PC-9 (cell line): ENCODE data around the gene CCR3. TPM values are rescaled to one million over a fixed set of nuclear protein-coding genes. Genes with fewer than 3 reads are reported as not detected.
A peak's percentile ranks its signal among the peaks of the same experiment; 100 is the strongest.

Experiments
- BruUV-seq: library from RNA; stranded (reverse); fragments of 400-500 nt; replicated peaks from 2 replicates; lab custom pipeline; 2021; lab: Mats Ljungman, UMichigan
- CTCF ChIA-PET: fragments of 300-600 bp; sonication (Branson Sonifier 250); formaldehyde crosslinking; loops from one replicate; lab custom pipeline; 2022; ENCODE audit warnings: antibody characterized with exemption; lab: Charles Lee
- POLR2A ChIA-PET: fragments of 300-600 bp; sonication (Branson Sonifier 250); formaldehyde crosslinking; loops from one replicate; lab custom pipeline; 2022; ENCODE audit warnings: antibody characterized with exemption; ENCODE audit not compliant: unreplicated experiment; lab: Charles Lee
- DNase-seq, 2 experiments: peaks; one replicate each; pipeline versions ENCODE4 v3.0.0 to v3.0.0-alpha.2; 2015 to 2022; ENCODE audit warnings: mixed read lengths in 1 of 2
- H2AFZ ChIP-seq: fragments of 200-600 bp; sonication (generic); 2 replicates; pipeline ENCODE4 v1.8.1; 2017; ENCODE audit warnings: antibody characterized with exemption
- H3F3A ChIP-seq: fragments of 200-600 bp; sonication (generic); 2 replicates; pipeline ENCODE4 v1.8.1; 2017; ENCODE audit warnings: antibody characterized with exemption, mild to moderate bottlenecking, low read depth; ENCODE audit not compliant: insufficient read depth
- H3K27ac ChIP-seq: fragments of 200-600 bp; sonication (generic); 2 replicates; pipeline ENCODE4 v1.6.1; 2016; ENCODE audit warnings: mixed run types
- H3K27me3 ChIP-seq: fragments of 200-600 bp; sonication (generic); 2 replicates; pipeline ENCODE4 v1.6.1; 2016; ENCODE audit warnings: low read depth, mixed run types; ENCODE audit not compliant: insufficient read depth
- H3K36me3 ChIP-seq: fragments of 200-600 bp; sonication (generic); 2 replicates; pipeline ENCODE4 v1.6.1; 2016; ENCODE audit warnings: low read depth, mixed run types
- H3K4me1 ChIP-seq: fragments of 200-600 bp; sonication (generic); replicated peaks from 2 replicates; pipeline ENCODE4 v1.6.1; 2016; ENCODE audit warnings: mixed run types; ENCODE audit not compliant: insufficient read depth
- H3K4me2 ChIP-seq: fragments of 200-600 bp; sonication (generic); 2 replicates; pipeline ENCODE4 v1.6.1; 2017; ENCODE audit warnings: mixed run types
- H3K4me3 ChIP-seq: fragments of 200-600 bp; sonication (generic); 2 replicates; pipeline ENCODE4 v1.6.1; 2016; ENCODE audit warnings: mixed run types
- H3K79me2 ChIP-seq: fragments of 200-600 bp; sonication (generic); 2 replicates; pipeline ENCODE4 v1.6.1; 2017; ENCODE audit warnings: low read depth, mixed run types
- H3K9me2 ChIP-seq: fragments of 200-600 bp; sonication (generic); 2 replicates; pipeline ENCODE4 v1.8.1; 2017; ENCODE audit warnings: mild to moderate bottlenecking; ENCODE audit not compliant: insufficient read depth
- H3K9me3 ChIP-seq: fragments of 200-600 bp; sonication (generic); 2 replicates; pipeline ENCODE4 v1.8.1; 2016; ENCODE audit warnings: low read depth; ENCODE audit not compliant: insufficient read depth
- H4K20me1 ChIP-seq: fragments of 200-600 bp; sonication (generic); 2 replicates; pipeline ENCODE4 v1.8.1; 2017; ENCODE audit not compliant: insufficient read depth
- CTCF ChIP-seq: fragments of 200-600 bp; sonication (generic); conservative IDR thresholded peaks from 2 replicates; pipeline ENCODE4 v1.6.1; 2017; ENCODE audit warnings: mixed run types, antibody characterized with exemption, mild to moderate bottlenecking, moderate library complexity
- EZH2 ChIP-seq: fragments of 200-600 bp; sonication (generic); IDR thresholded peaks from 2 replicates; pipeline ENCODE4 v1.8.0; 2017; ENCODE audit warnings: antibody characterized with exemption, low read depth
- intact Hi-C: fragments of 100-400 bp; cut with micrococcal nuclease; formaldehyde crosslinking; loops from one replicate; pipeline ENCODE4 v1.10.0; 2022; ENCODE audit not compliant: unreplicated experiment
- total RNA-seq: library from RNA; stranded (reverse); gene quantifications from 2 replicates; pipeline ENCODE4 v1.2.3, GENCODE V29; 2021

CCR3 gene
- total RNA-seq, 1 experiment from 2014 or later, result 3.1 TPM

- H3K4me2 ChIP-seq, result no peak overlapping the region
Measured at GRCh38 chr3:46215810-46216414, 26.3 kb upstream of the CCR3 start.

GRCh38 chr3:46218196-46218709 lies 24.0 kb upstream of the CCR3 start:
- Histone ChIP-seq H2AFZ (no peak overlapping the region), H3K4me1 (peaks cover 10% of the 10 kb centered on the region; the same call in 1 of the 2 replicates), H3K27ac (no peak overlapping the region), H3F3A (no peaks in the 10 kb centered on the region), H3K9me3 (no peaks in the 10 kb centered on the region), H3K79me2 (no peaks in the 10 kb centered on the region), H3K27me3 (no peaks in the 10 kb centered on the region), H4K20me1 (no peaks in the 10 kb centered on the region), H3K9me2 (no peaks in the 10 kb centered on the region), H3K4me2 (no peak overlapping the region), H3K4me3 (no peak overlapping the region), H3K36me3 (no peaks in the 10 kb centered on the region)
- CTCF ChIA-PET, result no interaction called here
- no peak for TF ChIP-seq CTCF
- intact Hi-C loops, result no loop called here
- no TSS peak for BruUV-seq
- POLR2A ChIA-PET, result no interaction called here
- no peak for DNase-seq

More at GRCh38 chr3:46215810-46216414, 26.3 kb upstream of the CCR3 start:
- peaks cover 10% of the 10 kb centered on the region; the same call in 1 of the 2 replicates for H3K4me1 ChIP-seq
- H3K27ac ChIP-seq, result no peak overlapping the region
- ChIA-PET CTCF (interaction anchor here (0.6 kb wide), 1 partner anchor 200 kb away, joined by 3 read pairs; no protein-coding TSS in a partner anchor), POLR2A (no interaction called here)
- no peaks in the 10 kb centered on the region for H3K79me2 ChIP-seq
- no peaks in the 10 kb centered on the region for H3K9me3 ChIP-seq
- H3K36me3 ChIP-seq, result no peaks in the 10 kb centered on the region
- DNase-seq, result peak in 1 of 2 experiments; percentile 14
- H3K4me3 ChIP-seq, result no peak overlapping the region
- no peaks in the 10 kb centered on the region for H3F3A ChIP-seq
- no TSS peak for BruUV-seq
- no peak overlapping the region for H2AFZ ChIP-seq
- no peaks in the 10 kb centered on the region for H4K20me1 ChIP-seq
- TF ChIP-seq CTCF, result no peak
- no peak for TF ChIP-seq EZH2
- intact Hi-C loops, result no loop called here
- no peaks in the 10 kb centered on the region for H3K9me2 ChIP-seq
- no peaks in the 10 kb centered on the region for H3K27me3 ChIP-seq

- CTCF ChIA-PET, result interaction anchor here (0.6 kb wide), 1 partner anchor 637 kb away, joined by 11 read pairs; no protein-coding TSS in a partner anchor
- DNase-seq, result no peak
- H3K4me1 ChIP-seq, result no peaks in the 10 kb centered on the region
- H3K36me3 ChIP-seq, result no peaks in the 10 kb centered on the region
- H3K27ac ChIP-seq, result no peak overlapping the region
- no TSS peak for BruUV-seq
- no peak overlapping the region for H3K4me2 ChIP-seq
- H3F3A ChIP-seq, result no peaks in the 10 kb centered on the region
- H3K9me3 ChIP-seq, result no peaks in the 10 kb centered on the region
- no peaks in the 10 kb centered on the region for H4K20me1 ChIP-seq
- no peak overlapping the region for H2AFZ ChIP-seq
- H3K9me2 ChIP-seq, result no peaks in the 10 kb centered on the region
- intact Hi-C loops, result no loop called here
- H3K4me3 ChIP-seq, result no peak overlapping the region
- H3K79me2 ChIP-seq, result no peaks in the 10 kb centered on the region
- H3K27me3 ChIP-seq, result no peaks in the 10 kb centered on the region
- TF ChIP-seq CTCF (no peak), EZH2 (no peak)
- POLR2A ChIA-PET, result no interaction called here
Measured at GRCh38 chr3:46221391-46221790, 20.9 kb upstream of the CCR3 start.
